ENCODE results near the gene NTM.

Gene NTM

GRCh38 chr11:132234878-132235277 lies 864.5 kb downstream of the NTM start:
- peak in 1 of 51 donors; percentile 19 for DNase-seq

GRCh38 chr11:132237781-132238180 lies 867.4 kb downstream of the NTM start:
- DNase-seq, result no peak

DNA sequence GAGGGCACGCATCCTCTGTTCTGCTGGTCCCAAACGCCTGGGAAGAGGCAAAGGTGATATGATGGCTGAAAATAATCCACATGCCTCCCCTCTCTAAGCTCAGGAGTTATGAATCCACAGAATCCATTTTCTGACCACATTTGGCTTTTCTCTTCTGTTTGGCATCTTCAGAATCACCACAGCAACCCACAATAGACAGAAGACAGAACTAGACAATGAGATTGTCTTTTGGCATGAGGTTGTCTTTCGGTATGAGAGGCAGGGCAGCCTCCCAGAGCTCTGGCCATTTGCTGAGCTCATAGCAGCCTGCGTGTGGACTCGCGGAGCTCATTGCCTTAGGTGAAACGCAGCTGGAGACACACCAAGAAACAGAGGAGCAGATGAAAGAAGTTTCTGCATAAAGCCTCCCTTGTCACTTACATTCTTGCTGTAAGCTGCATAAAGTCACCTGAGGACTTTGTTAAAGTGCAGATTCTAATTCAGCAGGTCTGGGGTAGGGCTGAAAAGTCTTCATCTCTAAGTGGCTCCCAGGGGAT lies 868.0 kb downstream of the NTM start:
- DNase-seq, result no peak

DNA sequence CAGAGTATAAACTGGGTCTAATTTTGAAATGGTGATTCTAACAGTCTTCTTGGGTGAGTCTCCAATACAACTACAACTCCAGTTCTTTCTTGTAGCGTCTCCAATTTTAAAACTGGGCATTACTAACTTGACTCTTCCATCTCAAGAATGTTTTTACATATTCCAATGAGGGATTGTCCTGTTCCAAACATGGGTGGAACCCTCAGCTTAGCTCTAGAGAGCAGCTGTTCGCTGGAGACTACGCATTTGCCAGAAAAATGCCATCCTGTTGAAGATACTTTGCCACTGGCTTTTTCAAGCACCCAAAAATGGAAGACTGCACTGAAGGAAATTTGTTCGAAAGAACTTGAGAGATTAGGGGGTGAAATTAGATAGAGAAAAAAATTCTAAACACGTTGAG lies 870.0 kb downstream of the NTM start:
- no peak for DNase-seq

- peak in 1 of 51 donors; percentile 32 for DNase-seq
Observed at GRCh38 chr11:132242632-132243031, 872.2 kb downstream of the NTM start.

DNA sequence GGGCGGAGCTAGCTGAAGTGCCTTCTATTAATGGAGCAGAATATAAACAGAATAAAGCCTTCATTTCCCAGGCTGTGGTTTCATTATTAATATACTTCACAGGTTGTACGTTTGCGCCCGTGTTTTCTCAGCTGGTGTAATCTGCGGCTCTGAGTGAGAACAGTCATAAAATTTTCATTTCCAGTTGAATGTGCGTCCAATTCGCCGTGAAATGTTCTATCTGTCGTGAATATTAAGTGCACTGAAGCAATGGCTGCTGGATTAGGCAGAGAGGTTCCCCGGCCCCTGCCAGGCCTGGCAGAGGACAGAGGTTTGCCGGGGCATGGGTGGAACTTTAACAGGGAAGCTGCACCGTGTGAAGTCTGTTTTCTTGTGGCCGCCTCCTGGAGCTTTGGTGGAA lies 874.4 kb downstream of the NTM start:
- peak in 1 of 51 donors; percentile 8 for DNase-seq

- DNase-seq, result peak in 19 of 51 donors; percentile 17 to 70 (median 51)
Observed at GRCh38 chr11:132245403-132246385, 875.3 kb downstream of the NTM start.

DNA sequence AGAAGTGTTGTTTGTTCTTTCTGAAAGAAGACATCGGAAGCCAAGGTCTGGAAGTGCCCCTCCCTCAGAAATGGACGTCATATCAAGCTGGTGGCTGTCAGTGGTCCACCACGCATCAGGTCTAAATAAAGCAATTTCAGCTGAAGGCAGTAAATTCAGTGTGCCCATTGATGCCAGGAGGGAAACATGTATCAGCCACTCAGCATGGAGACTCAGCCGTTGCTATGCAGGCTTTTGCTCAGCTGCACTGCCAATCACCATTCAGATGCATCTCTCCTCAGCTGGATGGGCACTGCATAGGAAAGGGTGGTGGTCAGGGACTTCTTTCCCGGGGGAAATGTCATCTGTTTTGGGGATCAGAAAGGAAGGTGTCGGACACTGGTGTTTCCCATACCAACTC lies 878.2 kb downstream of the NTM start:
- DNase-seq, result peak in 6 of 51 donors; percentile 12 to 47 (median 24)

DNA sequence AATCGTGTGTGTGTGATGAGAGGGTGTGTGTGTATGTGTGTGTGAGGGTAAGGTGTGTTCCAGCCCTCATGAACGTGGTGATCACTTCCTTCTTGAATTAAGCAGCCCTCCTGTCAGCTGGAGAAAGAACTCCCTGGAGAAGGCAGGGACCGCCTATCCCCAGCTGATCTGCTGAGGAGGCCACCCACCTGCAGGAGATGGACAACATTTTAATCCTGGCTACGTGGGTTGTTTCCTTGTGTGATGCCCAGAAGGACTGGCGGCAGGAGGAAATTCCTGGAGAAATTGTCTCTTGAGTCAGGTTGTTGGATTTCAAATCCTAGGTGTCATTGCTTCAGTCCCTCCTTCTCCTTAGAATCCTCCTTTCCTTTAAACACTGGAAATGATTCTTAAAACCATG lies 878.8 kb downstream of the NTM start:
- DNase-seq, result no peak

- no peak for DNase-seq
Observed at GRCh38 chr11:132251061-132251460, 880.6 kb downstream of the NTM start.

- no peak for DNase-seq
Observed at GRCh38 chr11:132253469-132254264, 883.3 kb downstream of the NTM start.

- DNase-seq, result no peak
Observed at GRCh38 chr11:132254906-132255305, 884.5 kb downstream of the NTM start.

DNA sequence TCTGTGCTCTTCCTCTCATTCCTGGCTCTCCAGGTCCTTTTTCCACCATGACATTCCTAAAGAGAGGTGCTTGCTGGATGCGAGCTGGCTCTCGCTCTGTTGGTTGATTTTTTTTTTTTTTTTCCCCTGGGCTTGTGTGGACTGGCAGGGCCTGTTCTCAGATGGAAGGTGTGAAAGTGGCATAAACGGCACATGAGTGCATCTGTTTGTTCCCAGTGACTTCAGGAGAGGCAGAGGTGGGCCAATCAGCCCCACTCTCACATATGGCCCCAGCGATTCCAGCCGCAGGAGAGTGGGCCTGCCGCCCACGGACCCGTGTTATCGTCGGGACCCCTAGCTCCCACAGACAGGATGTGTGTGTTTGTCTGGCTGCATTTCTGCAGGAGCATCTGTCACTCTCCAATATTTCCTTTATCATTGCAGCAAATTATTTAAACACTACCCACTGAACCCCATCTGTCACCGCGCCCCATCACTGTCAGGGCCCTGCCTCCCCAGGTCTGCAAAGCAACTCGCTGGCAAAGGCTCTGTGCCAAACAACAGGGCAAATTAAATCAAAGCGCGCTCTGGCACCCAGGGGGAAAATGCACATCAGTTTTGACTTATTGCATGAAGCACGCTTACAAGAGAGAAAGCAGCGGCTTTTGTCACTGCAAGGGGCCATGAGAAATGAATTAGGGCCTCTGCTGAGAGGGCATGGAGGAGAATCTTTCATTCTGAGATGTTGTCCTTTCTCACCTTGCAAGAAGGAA lies 886.3 kb downstream of the NTM start:
- no peak for DNase-seq

DNA sequence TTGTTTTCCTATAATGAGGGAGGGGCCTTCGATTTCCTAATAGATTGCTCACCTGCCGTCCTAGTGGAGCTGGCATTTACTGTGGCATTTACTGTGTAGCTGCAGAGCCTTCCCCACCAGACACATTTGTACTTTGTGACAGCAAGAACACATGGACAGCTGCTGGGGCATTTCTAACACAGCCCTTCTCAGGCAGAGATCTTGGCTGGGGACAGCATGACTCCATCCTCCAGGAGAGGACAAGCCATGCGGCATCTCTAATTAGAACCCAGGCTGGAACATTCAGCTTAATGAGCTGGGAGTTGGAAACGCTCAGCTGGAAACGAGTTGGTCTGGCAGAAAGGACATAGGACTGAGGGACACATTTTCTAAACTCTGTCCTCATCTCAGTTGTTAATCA lies 887.5 kb downstream of the NTM start:
- no peak for DNase-seq

DNA sequence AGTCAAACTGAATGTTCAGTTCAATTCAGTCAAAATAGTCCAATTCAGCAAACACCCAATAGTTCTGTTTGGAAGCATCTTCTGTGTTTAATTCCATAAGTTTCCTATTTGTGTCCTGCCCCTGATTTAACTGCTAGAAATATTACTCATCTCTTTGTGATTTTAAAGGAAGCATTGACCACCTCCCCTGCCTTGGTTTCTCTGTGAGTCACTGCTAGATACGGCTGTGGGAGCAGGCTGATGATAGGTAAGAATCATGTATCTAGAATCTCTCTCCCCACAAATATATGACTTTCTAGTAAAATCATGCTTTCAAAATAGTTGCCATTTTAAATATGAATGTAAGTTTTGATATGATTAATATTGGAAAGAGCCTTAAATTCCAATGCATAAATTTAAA lies 888.5 kb downstream of the NTM start:
- DNase-seq, result no peak

DNA sequence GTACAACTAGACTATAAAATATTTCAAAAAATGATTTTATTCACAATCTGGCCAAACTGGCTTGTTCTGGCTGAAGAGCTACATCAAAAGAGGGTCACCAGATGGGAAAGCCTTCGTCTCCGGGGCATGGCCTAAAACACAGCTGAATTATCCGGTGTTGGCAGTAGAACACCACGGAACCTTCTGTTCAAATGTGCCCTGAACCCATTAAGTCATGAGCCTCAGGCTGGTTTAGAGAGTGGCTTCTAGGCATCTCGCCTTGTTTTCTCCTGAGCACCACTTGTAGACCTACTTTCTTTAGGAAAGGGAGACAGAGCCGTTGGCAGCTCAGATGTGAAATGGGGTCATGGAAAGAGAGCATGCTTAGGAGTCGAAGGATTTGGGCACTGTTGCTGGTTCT lies 890.2 kb downstream of the NTM start:
- DNase-seq, result no peak

DNA sequence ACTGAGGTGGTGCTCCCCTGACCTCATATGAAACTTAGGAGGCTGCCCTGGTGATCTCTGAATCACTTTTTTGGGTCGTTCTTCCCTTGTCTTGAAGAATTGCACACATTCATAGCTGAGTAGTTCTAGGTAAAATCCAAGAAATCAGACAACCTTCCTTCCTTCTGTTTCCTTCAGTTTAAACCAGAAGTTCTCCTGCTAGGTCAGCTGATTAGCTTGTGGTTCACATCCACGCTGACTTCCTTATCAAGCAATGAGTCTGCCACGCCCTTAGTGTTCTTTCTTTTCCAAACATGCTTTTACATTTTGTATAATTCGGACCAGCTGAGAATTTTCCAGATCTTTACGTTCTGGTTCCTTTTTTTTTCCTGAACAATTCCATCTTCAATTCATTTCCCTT lies 892.8 kb downstream of the NTM start:
- no peak for DNase-seq

DNA sequence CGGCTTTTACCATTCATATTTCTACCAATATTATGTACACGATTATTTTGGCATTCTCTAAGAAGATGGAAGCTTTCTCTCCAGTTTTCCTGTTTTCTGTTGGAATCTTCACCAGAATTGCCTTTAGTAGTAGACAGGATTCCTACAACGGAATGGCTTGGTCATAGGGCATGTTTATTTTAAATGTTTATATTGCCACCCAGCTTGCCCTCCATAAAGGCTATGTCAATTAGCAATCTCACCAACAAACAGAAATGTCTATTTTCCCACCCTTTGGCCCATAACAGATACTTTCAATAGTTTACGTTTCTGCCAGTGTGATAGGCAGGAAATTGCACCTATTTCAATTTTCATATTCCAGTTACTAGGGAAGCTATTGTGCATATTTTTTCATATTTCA lies 893.5 kb downstream of the NTM start:
- DNase-seq, result no peak

DNA sequence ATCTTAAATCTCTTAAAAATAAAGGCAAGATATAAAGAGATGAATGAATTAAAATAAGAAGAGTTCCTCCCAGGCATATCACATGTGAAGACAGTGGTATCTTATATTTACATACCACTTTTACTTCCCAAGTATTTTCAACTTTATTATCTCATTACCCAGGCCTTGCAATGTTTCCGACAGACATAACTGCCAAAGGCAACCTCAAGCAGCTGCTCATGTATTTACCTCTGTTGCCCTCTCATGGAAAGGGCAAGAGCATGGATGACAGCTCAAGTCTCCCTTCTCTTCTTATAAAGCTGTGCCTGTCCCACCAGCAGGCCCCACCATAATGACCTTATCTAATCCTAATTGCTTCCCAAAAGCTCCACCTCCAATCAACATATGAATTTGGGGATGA lies 894.2 kb downstream of the NTM start:
- no peak for DNase-seq

- peak in 2 of 51 donors; percentile 1 to 10 for DNase-seq
Observed at GRCh38 chr11:132278801-132279574, 908.6 kb downstream of the NTM start.

- DNase-seq, result no peak
Observed at GRCh38 chr11:132284048-132284447, 913.6 kb downstream of the NTM start.
